GM12892 (cell line): ENCODE results near the gene TMCC1.

Source experiments
- POLR2A ChIP-seq: IDR thresholded peaks from 2 replicates; pipeline ENCODE4 v1.6.1; 2011; ENCODE audit warnings: low read depth, low read length, control low read depth
- POLR2AphosphoS5 ChIP-seq: IDR thresholded peaks from 2 replicates; pipeline ENCODE4 v1.6.1; 2011; ENCODE audit warnings: low read depth, low read length, control low read depth
- TAF1 ChIP-seq: IDR thresholded peaks from 2 replicates; pipeline ENCODE4 v1.6.1; 2011; ENCODE audit warnings: low read depth, mild to moderate bottlenecking, control low read depth, low read length, borderline replicate concordance

DNA sequence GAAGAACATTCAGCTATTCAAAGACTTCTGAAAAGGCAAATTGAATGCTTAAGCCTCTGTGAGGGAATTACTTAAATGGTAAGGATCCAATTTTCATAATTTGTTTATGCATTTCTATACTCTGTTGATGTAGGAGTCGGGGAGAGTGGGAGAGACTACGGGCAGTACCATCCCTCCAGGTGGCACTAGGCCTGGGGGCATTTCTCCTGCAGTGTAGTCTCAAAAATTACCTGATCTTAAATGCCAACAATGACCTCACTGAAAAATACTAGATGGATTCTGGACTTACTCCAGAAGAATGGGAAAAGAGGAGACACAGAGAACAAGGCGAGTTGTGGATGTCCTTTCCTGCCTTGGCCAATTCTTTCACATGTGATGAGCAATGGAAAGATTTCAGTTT, 209.2 kb downstream of the TMCC1 start:
- TF ChIP-seq TAF1 (no peak), POLR2AphosphoS5 (no peak), POLR2A (no peak)
